Spinal cord (tissue), 10 donors: ENCODE measurements around the gene ANO4. TPM values are rescaled to one million over a fixed set of nuclear protein-coding genes. Genes with fewer than 3 reads are reported as not detected.
A peak's percentile ranks its signal among the peaks of the same experiment; 100 is the strongest.

Experiments used
- DNase-seq, 6 donors: peaks; one replicate each; pipeline versions ENCODE4 v3.0.0 to v3.0.0-alpha.2; 2013 to 2015; ENCODE audit warnings: low spot score in 6 of 6, low read depth in 4 of 6
- H3K27ac ChIP-seq: one replicate; pipeline ENCODE4 v1.5.1; 2013; ENCODE audit warnings: low read depth, low read length, control low read depth
- H3K27me3 ChIP-seq: one replicate; pipeline ENCODE4 v1.6.1; 2013; ENCODE audit warnings: low read length; ENCODE audit not compliant: control insufficient read depth, insufficient read depth
- H3K36me3 ChIP-seq: one replicate; pipeline ENCODE4 v1.6.1; 2013; ENCODE audit warnings: low read length; ENCODE audit not compliant: control insufficient read depth, insufficient read depth
- H3K4me1 ChIP-seq: one replicate; pipeline ENCODE4 v1.6.1; 2013; ENCODE audit warnings: low read length; ENCODE audit not compliant: control insufficient read depth, insufficient read depth
- H3K4me3 ChIP-seq: one replicate; pipeline ENCODE4 v1.5.1; 2013; ENCODE audit warnings: low read depth, low read length, control low read depth
- H3K9me3 ChIP-seq: one replicate; pipeline ENCODE4 v1.6.1; 2013; ENCODE audit warnings: low read length; ENCODE audit not compliant: control insufficient read depth, insufficient read depth
- WGBS: methylation state at CpG from one replicate; pipeline ENCODE4 v1.1.5; 2013; ENCODE audit warnings: missing lambda C conversion rate; ENCODE audit not compliant: insufficient coverage; 5-methylcytosine and 5-hydroxymethylcytosine counted together
- polyA plus RNA-seq, 2 donors: library from polyadenylated mRNA; unstranded; fragments of 120-200 nt; gene quantifications; one replicate each; pipeline ENCODE4 v1.2.1, GENCODE V29; 2013; ENCODE audit not compliant: insufficient read length in 2 of 2
- total RNA-seq, 2 donors: library from RNA; depleted of rRNA in 1 of 2; stranded (reverse); fragments of 120-200 nt in 1 of 2; fragments of >200 nt in 1 of 2; gene quantifications; one replicate each; pipeline versions ENCODE4 v1.2.3 to v1.2.4, GENCODE V29; 2013 to 2014
- donor health status: healthy.

Gene ANO4
- total and polyA plus RNA-seq, 4 donors: 14.5 to 47.1 (median 22.7) TPM

- peak in 5 of 6 donors; percentile 35 to 94 (median 48) for DNase-seq
- H3K4me3 ChIP-seq: no peak overlapping the region
- no peaks in the 10 kb centered on the region for H3K4me1 ChIP-seq
- H3K27ac ChIP-seq: no peak overlapping the region
- no peaks in the 10 kb centered on the region for H3K36me3 ChIP-seq
- peaks cover 8% of the 10 kb centered on the region for H3K9me3 ChIP-seq
- WGBS: no CpG with 5 or more reads among the region's 1 CpG
- H3K27me3 ChIP-seq: no peaks in the 10 kb centered on the region
Observed at GRCh38 chr12:101010896-101011295, 216.3 kb downstream of the ANO4 start.

- Histone ChIP-seq H3K27me3 (no peaks in the 10 kb centered on the region), H3K9me3 (peaks cover 7% of the 10 kb centered on the region), H3K4me1 (no peaks in the 10 kb centered on the region), H3K4me3 (no peak overlapping the region), H3K27ac (no peak overlapping the region), H3K36me3 (no peaks in the 10 kb centered on the region)
- 80% methylated on average over 3 of the region's 6 CpGs for WGBS
- DNase-seq: peak in 1 of 6 donors; percentile 1
Observed at GRCh38 chr12:101013993-101014392, 219.4 kb downstream of the ANO4 start.

GRCh38 chr12:101015044-101015443 lies 220.5 kb downstream of the ANO4 start:
- no peaks in the 10 kb centered on the region for H3K27me3 ChIP-seq
- no peaks in the 10 kb centered on the region for H3K36me3 ChIP-seq
- H3K9me3 ChIP-seq: no peaks in the 10 kb centered on the region
- no peak overlapping the region for H3K27ac ChIP-seq
- no peak for DNase-seq
- no peaks in the 10 kb centered on the region for H3K4me1 ChIP-seq
- H3K4me3 ChIP-seq: no peak overlapping the region
- WGBS: 88% methylated on average over 1 of the region's 2 CpGs

GRCh38 chr12:101018540-101018939 lies 224.0 kb downstream of the ANO4 start:
- H3K27ac ChIP-seq: no peak overlapping the region

GRCh38 chr12:101019201-101019600 lies 224.6 kb downstream of the ANO4 start:
- 100% methylated on average over 2 of the region's 4 CpGs for WGBS
- Histone ChIP-seq H3K4me1 (no peaks in the 10 kb centered on the region), H3K9me3 (no peaks in the 10 kb centered on the region), H3K36me3 (no peaks in the 10 kb centered on the region), H3K27me3 (no peaks in the 10 kb centered on the region), H3K27ac (no peak overlapping the region), H3K4me3 (no peak overlapping the region)
- DNase-seq: no peak

More at GRCh38 chr12:101018540-101018939, 224.0 kb downstream of the ANO4 start:
- no peaks in the 10 kb centered on the region for H3K27me3 ChIP-seq
- no peaks in the 10 kb centered on the region for H3K4me1 ChIP-seq
- no peaks in the 10 kb centered on the region for H3K36me3 ChIP-seq
- H3K9me3 ChIP-seq: no peaks in the 10 kb centered on the region
- 75% methylated on average over 1 of the region's 2 CpGs for WGBS
- H3K4me3 ChIP-seq: no peak overlapping the region
- peak in 1 of 6 donors; percentile 1 for DNase-seq

- Histone ChIP-seq H3K36me3 (no peaks in the 10 kb centered on the region), H3K9me3 (no peaks in the 10 kb centered on the region), H3K27me3 (no peaks in the 10 kb centered on the region), H3K4me1 (no peaks in the 10 kb centered on the region), H3K4me3 (no peak overlapping the region), H3K27ac (no peak overlapping the region)
- WGBS: 100% methylated on average over 1 of the region's 3 CpGs
- no peak for DNase-seq
Observed at GRCh38 chr12:101019667-101020066, 225.1 kb downstream of the ANO4 start.

GRCh38 chr12:101021442-101021841 lies 226.9 kb downstream of the ANO4 start:
- H3K9me3 ChIP-seq: no peaks in the 10 kb centered on the region
- no CpG with 5 or more reads among the region's 3 CpGs for WGBS
- no peaks in the 10 kb centered on the region for H3K4me1 ChIP-seq
- H3K27me3 ChIP-seq: no peaks in the 10 kb centered on the region
- no peak overlapping the region for H3K27ac ChIP-seq
- no peak overlapping the region for H3K4me3 ChIP-seq
- no peak for DNase-seq
- no peaks in the 10 kb centered on the region for H3K36me3 ChIP-seq

GRCh38 chr12:101021911-101022388 lies 227.4 kb downstream of the ANO4 start:
- no peaks in the 10 kb centered on the region for H3K36me3 ChIP-seq
- H3K4me1 ChIP-seq: no peaks in the 10 kb centered on the region
- no peaks in the 10 kb centered on the region for H3K27me3 ChIP-seq
- no peak overlapping the region for H3K27ac ChIP-seq
- no peak for DNase-seq
- H3K9me3 ChIP-seq: no peaks in the 10 kb centered on the region
- no peak overlapping the region for H3K4me3 ChIP-seq

- no peak overlapping the region for H3K4me3 ChIP-seq
- WGBS: 69% methylated on average over 3 of the region's 3 CpGs
- H3K27me3 ChIP-seq: no peaks in the 10 kb centered on the region
- H3K36me3 ChIP-seq: no peaks in the 10 kb centered on the region
- H3K27ac ChIP-seq: no peak overlapping the region
- no peak for DNase-seq
- H3K9me3 ChIP-seq: peaks cover 1% of the 10 kb centered on the region
- H3K4me1 ChIP-seq: no peaks in the 10 kb centered on the region
Observed at GRCh38 chr12:101027200-101027599, 232.6 kb downstream of the ANO4 start.

GRCh38 chr12:101027816-101028215 lies 233.2 kb downstream of the ANO4 start:
- Histone ChIP-seq H3K27me3 (no peaks in the 10 kb centered on the region), H3K4me1 (no peaks in the 10 kb centered on the region), H3K9me3 (peaks cover 1% of the 10 kb centered on the region), H3K36me3 (no peaks in the 10 kb centered on the region), H3K4me3 (no peak overlapping the region), H3K27ac (no peak overlapping the region)
- no peak for DNase-seq
- 100% methylated on average over 3 of the region's 4 CpGs for WGBS
